ENCODE measurements around the gene E2F3.

E2F3 gene

GRCh38 chr6:20542927-20543602 is 141.4 kb downstream of the E2F3 start:
- no peak for DNase-seq
- in situ Hi-C loops (cut with MboI; ENCODE audit: low pct_unique_long_range_greater_than_20kb, low sequenced_read_pairs): loop anchor here (25.0 kb wide), 1 partner anchor 256 kb away; no protein-coding TSS in a partner anchor

Measured in KBM-7 (cell line).